DOHH2 (cell line): Measurements from ENCODE around the gene GARIN5B.

Experiments used
- H3F3A ChIP-seq: fragments of 200-600 bp; sonication (generic), shearing (Covaris generic); 2 replicates; pipeline ENCODE4 v1.6.0; 2016; ENCODE audit warnings: antibody characterized with exemption, mild to moderate bottlenecking; ENCODE audit not compliant: control insufficient read depth, insufficient read depth
- H3K27ac ChIP-seq: fragments of 200-600 bp; sonication (generic); 2 replicates; pipeline ENCODE4 v1.5.1; 2014; ENCODE audit warnings: low read depth, mild to moderate bottlenecking, low read length, moderate library complexity
- H3K27me3 ChIP-seq: fragments of 200-600 bp; sonication (generic); 2 replicates; pipeline ENCODE4 v1.6.1; 2014; ENCODE audit warnings: mild to moderate bottlenecking, low read length, mixed read lengths; ENCODE audit not compliant: control insufficient read depth
- H3K36me3 ChIP-seq: fragments of 200-600 bp; sonication (generic); 2 replicates; pipeline ENCODE4 v1.6.1; 2014; ENCODE audit warnings: mild to moderate bottlenecking, low read length, moderate library complexity, mixed read lengths; ENCODE audit not compliant: control insufficient read depth
- H3K4me1 ChIP-seq: fragments of 200-600 bp; sonication (generic); 2 replicates; pipeline ENCODE4 v1.6.1; 2014; ENCODE audit warnings: mild to moderate bottlenecking, low read length, mixed read lengths; ENCODE audit not compliant: control insufficient read depth
- H3K4me2 ChIP-seq: fragments of 200-600 bp; sonication (generic); 2 replicates; pipeline ENCODE4 v1.6.0; 2014; ENCODE audit warnings: mild to moderate bottlenecking, low read length, moderate library complexity
- H3K4me3 ChIP-seq: fragments of 200-600 bp; sonication (generic); 2 replicates; pipeline ENCODE4 v1.5.1; 2014; ENCODE audit warnings: mild to moderate bottlenecking, low read length, mixed read lengths
- H3K79me2 ChIP-seq: fragments of 200-600 bp; sonication (generic); 2 replicates; pipeline ENCODE4 v1.6.1; 2014; ENCODE audit warnings: mild to moderate bottlenecking, low read length, mixed read lengths; ENCODE audit not compliant: control insufficient read depth
- H3K9me2 ChIP-seq: fragments of 200-600 bp; sonication (generic); replicated peaks from 2 replicates; pipeline ENCODE4 v1.6.1; 2014; ENCODE audit warnings: mild to moderate bottlenecking, low read length, mixed read lengths; ENCODE audit not compliant: control insufficient read depth
- H3K9me3 ChIP-seq: fragments of 200-600 bp; sonication (generic); 2 replicates; pipeline ENCODE4 v1.6.1; 2014; ENCODE audit warnings: antibody characterized with exemption, low read length, mixed read lengths; ENCODE audit not compliant: control insufficient read depth, insufficient read depth
- H4K20me1 ChIP-seq: fragments of 200-600 bp; sonication (generic); 2 replicates; pipeline ENCODE4 v1.6.0; 2014; ENCODE audit warnings: low read depth, mild to moderate bottlenecking, antibody characterized with exemption, low read length, moderate library complexity; ENCODE audit not compliant: control insufficient read depth, insufficient read depth
- CTCF ChIP-seq: fragments of 200-600 bp; sonication (generic); IDR thresholded peaks from one replicate; pipeline ENCODE4 v1.5.1; 2014; ENCODE audit warnings: antibody characterized with exemption, mild to moderate bottlenecking, low read depth, low read length; ENCODE audit not compliant: poor library complexity, severe bottlenecking
- EZH2phosphoT487 ChIP-seq: fragments of 200-600 bp; sonication (generic); IDR thresholded peaks from 2 replicates; pipeline ENCODE4 v1.6.1; 2017; ENCODE audit warnings: borderline replicate concordance, mild to moderate bottlenecking, antibody characterized with exemption, low read length, moderate library complexity, mixed read lengths

Gene GARIN5B

GRCh38 chr19:55368106-55368505, 5.0 kb upstream of the GARIN5B start:
- TF ChIP-seq EZH2phosphoT487, result no peak
- no peak for TF ChIP-seq CTCF
- Histone ChIP-seq H3K4me1 (peaks cover 11% of the 10 kb centered on the region), H3K9me2 (no peaks in the 10 kb centered on the region), H3K27ac (no peak overlapping the region), H3F3A (no peaks in the 10 kb centered on the region), H3K4me2 (no peak overlapping the region), H3K36me3 (no peaks in the 10 kb centered on the region), H3K27me3 (peaks cover 47% of the 10 kb centered on the region), H3K79me2 (no peaks in the 10 kb centered on the region), H4K20me1 (no peaks in the 10 kb centered on the region), H3K9me3 (no peaks in the 10 kb centered on the region), H3K4me3 (no peak overlapping the region)

GRCh38 chr19:55366790-55367189, 3.7 kb upstream of the GARIN5B start:
- TF ChIP-seq EZH2phosphoT487 (no peak), CTCF (no peak)
- Histone ChIP-seq H3K4me1 (peaks cover 11% of the 10 kb centered on the region), H3K9me2 (no peaks in the 10 kb centered on the region), H3F3A (no peaks in the 10 kb centered on the region), H3K4me2 (no peak overlapping the region), H3K27ac (no peak overlapping the region), H3K36me3 (no peaks in the 10 kb centered on the region), H3K9me3 (no peaks in the 10 kb centered on the region), H3K4me3 (no peak overlapping the region), H4K20me1 (no peaks in the 10 kb centered on the region), H3K27me3 (peaks cover 34% of the 10 kb centered on the region), H3K79me2 (no peaks in the 10 kb centered on the region)

GRCh38 chr19:55365964-55366363, 2.9 kb upstream of the GARIN5B start:
- H3K4me3 ChIP-seq, result no peak overlapping the region
- no peaks in the 10 kb centered on the region for H3K36me3 ChIP-seq
- peaks cover 11% of the 10 kb centered on the region for H3K4me1 ChIP-seq
- H3K9me3 ChIP-seq, result no peaks in the 10 kb centered on the region
- peaks cover 29% of the 10 kb centered on the region for H3K27me3 ChIP-seq
- no peaks in the 10 kb centered on the region for H3F3A ChIP-seq
- no peak overlapping the region for H3K27ac ChIP-seq
- TF ChIP-seq CTCF (no peak), EZH2phosphoT487 (no peak)
- no peaks in the 10 kb centered on the region for H3K9me2 ChIP-seq
- H3K4me2 ChIP-seq, result no peak overlapping the region
- H4K20me1 ChIP-seq, result no peaks in the 10 kb centered on the region
- no peaks in the 10 kb centered on the region for H3K79me2 ChIP-seq

GRCh38 chr19:55365245-55365644, 2.2 kb upstream of the GARIN5B start:
- TF ChIP-seq EZH2phosphoT487 (no peak), CTCF (no peak)
- H3K4me1 ChIP-seq, result peaks cover 11% of the 10 kb centered on the region
- H3K9me2 ChIP-seq, result no peaks in the 10 kb centered on the region
- H3K4me2 ChIP-seq, result no peak overlapping the region
- H3K27me3 ChIP-seq, result peaks cover 23% of the 10 kb centered on the region
- no peaks in the 10 kb centered on the region for H3K9me3 ChIP-seq
- no peaks in the 10 kb centered on the region for H4K20me1 ChIP-seq
- no peak overlapping the region for H3K27ac ChIP-seq
- no peaks in the 10 kb centered on the region for H3K36me3 ChIP-seq
- H3K4me3 ChIP-seq, result no peak overlapping the region
- no peaks in the 10 kb centered on the region for H3F3A ChIP-seq
- H3K79me2 ChIP-seq, result no peaks in the 10 kb centered on the region
